Neutrophil (primary cell): ENCODE results near the gene GALNTL6.

Experiments
- H3K27ac ChIP-seq: fragments of 200-600 bp; sonication (generic); 2 replicates; pipeline ENCODE4 v1.5.1; 2016; ENCODE audit warnings: mild to moderate bottlenecking, moderate library complexity
- H3K27me3 ChIP-seq: fragments of 200-600 bp; sonication (generic); 2 replicates; pipeline ENCODE4 v1.6.0; 2016; ENCODE audit warnings: mild to moderate bottlenecking
- H3K36me3 ChIP-seq: fragments of 200-600 bp; sonication (generic); 2 replicates; pipeline ENCODE4 v1.5.1; 2017
- H3K4me1 ChIP-seq, 2 experiments: fragments of 200-600 bp in 1 of 2; sonication (generic) in 1 of 2; 1 replicate in 1 of 2; 2 replicates in 1 of 2; pipeline versions ENCODE4 v1.5.1 to v1.6.1; 2013 to 2016; ENCODE audit warnings: low read depth in 1 of 2, low read length in 1 of 2, mild to moderate bottlenecking in 1 of 2, moderate library complexity in 1 of 2; ENCODE audit not compliant: control insufficient read depth in 1 of 2, insufficient read depth in 1 of 2
- H3K4me3 ChIP-seq, 2 experiments: fragments of 200-600 bp in 1 of 2; sonication (generic) in 1 of 2; 1 replicate in 1 of 2; 2 replicates in 1 of 2; pipeline ENCODE4 v1.5.1; 2013 to 2016; ENCODE audit warnings: low read depth in 1 of 2, low read length in 1 of 2, mild to moderate bottlenecking in 1 of 2, moderate library complexity in 1 of 2
- H3K9me3 ChIP-seq: fragments of 200-600 bp; sonication (generic); 2 replicates; pipeline ENCODE4 v1.5.1; 2016
- CTCF ChIP-seq: fragments of 200-600 bp; sonication (generic); IDR thresholded peaks from 2 replicates; pipeline ENCODE4 v1.5.1; 2016; ENCODE audit warnings: antibody characterized with exemption

Gene GALNTL6

GRCh38 chr4:172751550-172751949, 938.3 kb downstream of the GALNTL6 start:
- Histone ChIP-seq H3K4me1 (no peaks in the 10 kb centered on the region), H3K27ac (no peak overlapping the region), H3K9me3 (no peaks in the 10 kb centered on the region), H3K36me3 (no peaks in the 10 kb centered on the region), H3K27me3 (no peaks in the 10 kb centered on the region), H3K4me3 (no peak overlapping the region)
- TF ChIP-seq CTCF = no peak

DNA sequence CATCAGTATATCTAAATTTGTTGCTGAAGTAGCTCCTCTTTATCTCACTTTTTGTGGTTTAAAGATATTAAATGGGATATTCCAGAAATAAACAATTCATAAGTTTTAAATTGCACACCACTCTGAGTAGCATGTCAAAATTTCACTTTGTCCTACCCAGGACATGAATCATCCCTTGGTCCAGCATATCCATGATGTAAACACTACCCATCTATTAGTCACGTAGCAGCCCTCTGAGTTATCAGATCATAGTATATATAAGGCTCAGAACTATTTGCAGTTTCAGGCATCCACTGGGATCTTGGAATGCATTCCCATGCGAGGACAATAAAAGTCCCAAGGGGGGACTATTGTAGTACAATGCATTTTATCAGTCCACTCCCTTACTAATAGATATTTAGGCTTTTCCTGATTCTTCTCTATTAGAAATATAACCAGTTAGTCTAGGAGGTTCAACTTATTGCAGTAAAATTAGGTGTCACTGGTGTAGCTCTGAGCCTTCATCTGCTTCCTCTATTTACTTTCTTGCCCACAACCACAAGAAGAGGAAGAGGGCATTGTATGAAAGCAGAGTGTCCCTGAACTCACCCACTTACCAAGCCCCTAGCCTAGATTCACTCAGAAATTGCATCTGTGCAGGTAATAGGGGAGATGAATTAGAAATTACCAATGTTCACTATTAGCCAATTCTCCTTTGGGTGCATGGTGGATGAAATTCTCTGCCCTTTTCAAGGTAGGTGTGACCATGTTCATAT, 945.6 kb downstream of the GALNTL6 start:
- Histone ChIP-seq H3K27ac (no peak overlapping the region), H3K9me3 (no peaks in the 10 kb centered on the region), H3K4me3 (no peak overlapping the region), H3K36me3 (no peaks in the 10 kb centered on the region), H3K4me1 (peaks cover 0 to 8% of the 10 kb centered on the region in 2 experiments), H3K27me3 (no peaks in the 10 kb centered on the region)
- no peak for TF ChIP-seq CTCF

- Histone ChIP-seq H3K36me3 (no peaks in the 10 kb centered on the region), H3K27me3 (no peaks in the 10 kb centered on the region), H3K4me3 (no peak overlapping the region), H3K4me1 (peaks cover 0 to 8% of the 10 kb centered on the region in 2 experiments), H3K27ac (no peak overlapping the region), H3K9me3 (no peaks in the 10 kb centered on the region)
- no peak for TF ChIP-seq CTCF
Observed at GRCh38 chr4:172760512-172760911, 947.3 kb downstream of the GALNTL6 start.

DNA sequence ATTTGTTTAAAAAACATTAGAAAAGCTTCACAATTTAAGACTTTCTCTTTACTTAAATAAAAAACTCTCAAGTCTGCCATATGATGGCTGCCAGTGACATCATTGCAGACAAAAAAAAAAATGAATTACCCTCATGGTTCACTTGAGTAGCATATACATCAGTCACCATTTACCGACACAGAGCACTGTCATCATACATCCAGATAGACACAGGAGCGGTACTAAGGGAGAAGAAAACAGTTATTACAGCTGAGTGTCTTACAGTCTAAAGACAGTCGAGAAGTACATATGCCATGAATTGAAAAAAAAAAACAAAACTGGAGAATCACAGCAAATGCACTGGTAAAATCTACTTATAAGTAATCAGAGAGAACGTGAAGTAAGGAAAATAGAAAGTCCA, 949.7 kb downstream of the GALNTL6 start:
- H3K9me3 ChIP-seq = no peaks in the 10 kb centered on the region
- TF ChIP-seq CTCF = no peak
- H3K27ac ChIP-seq = no peak overlapping the region
- H3K36me3 ChIP-seq = no peaks in the 10 kb centered on the region
- peaks cover 0 to 8% of the 10 kb centered on the region in 2 experiments for H3K4me1 ChIP-seq
- no peaks in the 10 kb centered on the region for H3K27me3 ChIP-seq
- no peak overlapping the region for H3K4me3 ChIP-seq

DNA sequence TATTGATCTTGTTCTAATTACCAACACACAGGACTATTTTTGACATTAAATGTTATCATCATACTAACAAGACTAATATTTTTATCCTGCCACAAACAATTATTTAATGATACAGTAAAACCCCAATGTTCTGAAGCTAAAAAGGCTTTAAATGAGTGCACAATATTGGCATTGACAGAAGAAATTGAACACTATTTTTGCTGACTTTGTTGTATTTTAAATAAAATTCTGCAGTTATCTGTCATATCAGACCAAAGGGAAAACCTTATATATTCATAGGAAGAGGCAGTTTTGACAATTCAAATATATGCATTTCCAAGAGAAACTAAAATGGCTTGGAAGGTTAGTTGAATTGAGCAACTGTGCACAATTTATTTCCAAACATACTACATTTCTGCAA, 957.6 kb downstream of the GALNTL6 start:
- no peaks in the 10 kb centered on the region for H3K4me1 ChIP-seq
- no peaks in the 10 kb centered on the region for H3K27me3 ChIP-seq
- no peak for TF ChIP-seq CTCF
- no peak overlapping the region for H3K27ac ChIP-seq
- H3K9me3 ChIP-seq = no peaks in the 10 kb centered on the region
- H3K36me3 ChIP-seq = no peaks in the 10 kb centered on the region
- H3K4me3 ChIP-seq = no peak overlapping the region
